ENCODE data around the gene TCEAL5. TPM values are rescaled to one million over a fixed set of nuclear protein-coding genes. Genes with fewer than 3 reads are reported as not detected.
"Not testable (repeated sequence)": the region's sequence is repeated elsewhere in the genome, so short reads cannot be mapped to it uniquely, and the experiment has no call there.

TCEAL5 gene, protein sequence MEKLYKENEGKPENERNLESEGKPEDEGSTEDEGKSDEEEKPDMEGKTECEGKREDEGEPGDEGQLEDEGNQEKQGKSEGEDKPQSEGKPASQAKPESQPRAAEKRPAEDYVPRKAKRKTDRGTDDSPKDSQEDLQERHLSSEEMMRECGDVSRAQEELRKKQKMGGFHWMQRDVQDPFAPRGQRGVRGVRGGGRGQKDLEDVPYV
- not detected for total RNA-seq
- long read RNA-seq: 0 reads

DNA sequence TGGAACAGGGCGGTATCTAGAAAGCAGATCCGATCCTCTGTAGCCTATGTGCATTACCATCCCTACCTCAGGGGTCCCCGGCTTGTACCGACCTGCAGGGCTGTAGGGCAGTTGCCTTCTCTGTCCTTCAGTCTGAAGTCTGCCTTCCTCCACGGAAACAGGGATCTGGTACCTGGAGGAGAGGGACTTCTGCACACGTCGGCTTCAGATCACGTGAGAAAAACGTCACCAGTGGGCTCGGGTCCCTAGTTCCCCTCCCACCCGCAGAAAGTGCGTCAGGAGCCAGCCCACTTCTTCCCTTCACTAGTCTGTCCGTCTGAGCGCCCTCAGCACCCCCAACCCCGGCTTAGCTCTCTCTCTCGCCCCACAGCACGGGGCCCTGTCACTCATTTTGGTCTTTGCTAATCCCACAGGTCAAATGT lies at the start of gene TCEAL5:
Gene TCEAL5, minus strand, starts transcription at position 170 of the 422 bp plus-strand sequence. CDS start 2,187 bp downstream, outside the sequence.
- Histone ChIP-seq H3K27me3 (peaks cover 0 to 6% of the 10 kb centered on the region in 2 donors), H3K9me3 (no peaks in the 10 kb centered on the region), H3K36me3 (no peaks in the 10 kb centered on the region), H3K4me1 (no peaks in the 10 kb centered on the region), H3K27ac (no peak within 1 kb of the TSS), H3K4me3 (no peak within 1 kb of the TSS)
- 11% methylated on average over 11 of the region's 17 CpGs for WGBS (ENCODE audit: insufficient coverage, low coverage, low lambda C conversion rate, missing lambda C conversion rate)
- intact Hi-C loops (cut with DNase I): no loop called here
- DNase-seq (no peak), ATAC-seq (no peak)
- TF ChIP-seq, protein P1, sequence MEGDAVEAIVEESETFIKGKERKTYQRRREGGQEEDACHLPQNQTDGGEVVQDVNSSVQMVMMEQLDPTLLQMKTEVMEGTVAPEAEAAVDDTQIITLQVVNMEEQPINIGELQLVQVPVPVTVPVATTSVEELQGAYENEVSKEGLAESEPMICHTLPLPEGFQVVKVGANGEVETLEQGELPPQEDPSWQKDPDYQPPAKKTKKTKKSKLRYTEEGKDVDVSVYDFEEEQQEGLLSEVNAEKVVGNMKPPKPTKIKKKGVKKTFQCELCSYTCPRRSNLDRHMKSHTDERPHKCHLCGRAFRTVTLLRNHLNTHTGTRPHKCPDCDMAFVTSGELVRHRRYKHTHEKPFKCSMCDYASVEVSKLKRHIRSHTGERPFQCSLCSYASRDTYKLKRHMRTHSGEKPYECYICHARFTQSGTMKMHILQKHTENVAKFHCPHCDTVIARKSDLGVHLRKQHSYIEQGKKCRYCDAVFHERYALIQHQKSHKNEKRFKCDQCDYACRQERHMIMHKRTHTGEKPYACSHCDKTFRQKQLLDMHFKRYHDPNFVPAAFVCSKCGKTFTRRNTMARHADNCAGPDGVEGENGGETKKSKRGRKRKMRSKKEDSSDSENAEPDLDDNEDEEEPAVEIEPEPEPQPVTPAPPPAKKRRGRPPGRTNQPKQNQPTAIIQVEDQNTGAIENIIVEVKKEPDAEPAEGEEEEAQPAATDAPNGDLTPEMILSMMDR (IDR thresholded peaks at IDR 0.05): no peak
- no peak for TF ChIP-seq POLR2A (IDR thresholded peaks at IDR 0.05)

DNA sequence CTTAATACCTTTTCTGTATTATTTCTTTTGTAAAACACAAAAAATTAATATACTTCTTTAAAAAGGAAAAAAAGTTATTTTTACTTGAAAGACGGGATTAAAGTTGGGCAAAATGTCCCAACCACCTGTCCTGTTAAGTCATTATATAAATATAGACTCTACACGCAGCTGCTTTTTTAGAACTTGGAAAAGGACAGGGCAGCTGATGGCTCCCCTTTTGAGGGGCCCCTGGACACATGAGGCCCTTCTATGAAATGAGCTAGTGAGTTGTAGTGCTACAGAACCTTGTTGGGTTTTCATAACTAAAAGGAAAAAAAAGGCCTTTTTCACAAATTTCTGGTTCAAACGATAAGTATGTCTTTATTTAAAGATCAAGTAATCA lies 34.8 kb upstream of the TCEAL5 start:
- H3K36me3 ChIP-seq: no peaks in the 10 kb centered on the region
- no peaks in the 10 kb centered on the region for H3K9me3 ChIP-seq
- intact Hi-C loops (cut with DNase I): no loop called here
- DNase-seq (no peak), ATAC-seq (no peak)
- TF ChIP-seq POLR2A (IDR thresholded peaks at IDR 0.05): no peak
- TF ChIP-seq, protein P1 (IDR thresholded peaks at IDR 0.05): no peak
- WGBS (ENCODE audit: insufficient coverage, low coverage, low lambda C conversion rate, missing lambda C conversion rate): 72% methylated on average over 3 of the region's 3 CpGs
- H3K27ac ChIP-seq: no peak overlapping the region
- peaks cover 0 to 3% of the 10 kb centered on the region in 2 donors for H3K27me3 ChIP-seq
- H3K4me1 ChIP-seq: no peaks in the 10 kb centered on the region
- no peak overlapping the region for H3K4me3 ChIP-seq

DNA sequence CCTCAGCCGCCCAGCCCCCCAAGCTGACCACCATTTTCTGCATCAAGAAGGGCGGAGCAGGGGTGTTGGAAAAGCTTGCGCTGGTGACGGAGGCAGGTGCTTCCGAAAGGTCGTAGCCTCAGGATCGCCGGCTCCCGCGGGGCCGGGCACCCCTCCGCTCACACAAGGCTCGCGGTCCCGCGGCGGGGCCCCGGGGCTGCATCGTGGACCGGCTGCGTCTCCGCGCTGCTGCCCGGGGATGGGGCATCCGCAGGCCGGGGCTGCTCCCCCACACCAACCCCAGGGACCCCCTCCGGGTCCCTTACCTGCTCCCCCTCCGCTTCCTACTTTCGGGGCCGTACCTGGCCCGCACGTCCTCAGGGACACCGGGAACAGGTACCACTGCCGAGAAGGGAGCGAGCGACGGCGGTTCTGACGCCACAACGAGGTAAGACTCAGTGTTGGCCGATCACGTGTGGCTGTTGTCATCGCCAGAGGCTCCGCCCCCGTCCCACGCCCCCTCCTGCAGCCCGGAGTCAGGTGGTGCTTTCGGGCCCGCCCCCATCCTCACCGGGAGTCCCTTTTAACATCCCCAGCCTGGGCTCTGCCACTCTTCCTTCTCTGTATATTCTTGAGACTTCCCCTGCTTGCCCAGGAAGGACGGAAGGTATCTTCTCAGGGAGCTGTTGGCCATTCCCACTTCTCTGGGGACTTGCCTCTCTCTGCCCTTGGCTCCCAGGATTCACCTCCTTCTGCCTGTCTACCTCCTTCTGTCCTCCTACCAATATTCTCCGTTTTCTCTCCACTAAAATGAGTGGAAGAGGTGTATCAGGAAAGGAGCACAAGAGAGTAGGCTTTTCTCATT lies 34.2 kb upstream of the TCEAL5 start, which contains the start of gene BEX2:
Gene BEX2, minus strand, starts transcription at position 436 of the 844 bp plus-strand sequence. CDS start 1,014 bp downstream, outside the sequence.
- 48% methylated on average over 2 of the region's 52 CpGs for WGBS (ENCODE audit: insufficient coverage, low coverage, low lambda C conversion rate, missing lambda C conversion rate)
- no peaks in the 10 kb centered on the region for H3K36me3 ChIP-seq
- H3K27ac ChIP-seq: no peak within 1 kb of the TSS
- no peaks in the 10 kb centered on the region for H3K4me1 ChIP-seq
- DNase-seq (peak; percentile 40 to 72 (median 61)), ATAC-seq (peak; percentile 82 to 96 (median 90))
- peaks cover 0 to 3% of the 10 kb centered on the region in 2 donors for H3K27me3 ChIP-seq
- no peaks in the 10 kb centered on the region for H3K9me3 ChIP-seq
- TF ChIP-seq, protein P1 (IDR thresholded peaks at IDR 0.05): no peak
- TF ChIP-seq POLR2A (IDR thresholded peaks at IDR 0.05): no peak
- H3K4me3 ChIP-seq: peak within 1 kb of the TSS; percentile 22 to 48 (median 25)
- intact Hi-C loops (cut with DNase I): no loop called here

DNA sequence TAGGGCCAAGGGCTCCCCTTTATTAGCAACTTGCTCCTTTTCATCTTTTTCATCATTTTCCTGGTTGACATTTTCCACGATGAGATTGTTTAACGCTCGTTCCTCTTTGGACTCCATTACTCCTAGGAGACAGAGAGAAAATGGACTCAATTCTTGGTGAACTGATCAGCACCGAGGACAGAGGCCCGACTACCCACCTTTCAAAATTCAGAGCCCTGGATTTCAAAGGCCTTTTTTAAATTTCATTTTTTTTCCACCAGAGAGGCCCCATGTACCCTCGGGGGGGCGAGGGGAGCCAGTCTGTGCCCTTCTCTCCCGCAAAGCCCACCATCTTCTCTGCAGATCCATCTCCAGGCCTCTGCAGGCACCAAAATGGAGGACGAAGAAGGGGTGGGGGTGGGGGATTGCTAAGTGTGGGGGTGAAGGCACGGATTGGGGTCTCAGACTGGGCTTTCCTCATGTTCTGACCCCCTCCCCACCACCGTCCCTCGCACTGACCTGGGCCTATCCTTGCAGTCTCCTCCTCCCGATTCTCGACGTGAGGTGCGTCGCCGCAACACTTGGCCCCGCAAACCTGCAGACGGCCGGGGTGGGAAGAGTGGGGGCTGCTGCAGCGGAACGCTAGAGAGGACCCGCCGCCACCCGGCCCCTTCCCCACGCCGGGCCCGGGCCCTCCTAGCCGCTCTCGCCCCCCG lies 33.5 kb upstream of the TCEAL5 start:
- peak in 1 of 4 donors; percentile 11 for ATAC-seq
- H3K27me3 ChIP-seq: peaks cover 0 to 3% of the 10 kb centered on the region in 2 donors
- H3K36me3 ChIP-seq: no peaks in the 10 kb centered on the region
- no peak overlapping the region for H3K27ac ChIP-seq
- WGBS (ENCODE audit: insufficient coverage, low coverage, low lambda C conversion rate, missing lambda C conversion rate): 44% methylated on average over 28 of the region's 32 CpGs
- H3K4me1 ChIP-seq: no peaks in the 10 kb centered on the region
- DNase-seq: no peak
- TF ChIP-seq, protein P1 (IDR thresholded peaks at IDR 0.05): no peak
- TF ChIP-seq POLR2A (IDR thresholded peaks at IDR 0.05): no peak
- H3K9me3 ChIP-seq: no peaks in the 10 kb centered on the region
- intact Hi-C loops (cut with DNase I): no loop called here
- H3K4me3 ChIP-seq: peak overlapping the region; percentile 22 to 48 (median 25)

DNA sequence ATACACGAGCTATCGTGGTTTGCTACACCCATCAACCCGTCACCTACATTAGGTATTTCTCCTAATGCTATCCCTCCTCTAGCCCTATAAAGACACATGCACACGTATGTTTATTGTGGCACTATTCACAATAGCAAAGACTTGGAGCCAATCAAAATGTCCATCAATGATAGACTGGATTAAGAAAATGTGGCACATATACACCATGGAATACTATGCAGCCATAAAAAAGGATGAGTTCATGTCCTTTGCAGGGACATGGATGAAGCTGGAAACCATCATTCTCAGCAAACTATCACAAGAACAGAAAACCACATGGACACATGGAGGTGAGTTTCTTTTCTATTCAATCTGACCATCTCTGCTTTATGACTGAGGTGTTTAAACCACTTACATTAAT lies 29.1 kb upstream of the TCEAL5 start:
- H3K36me3 ChIP-seq; H3K27me3 ChIP-seq; H3K9me3 ChIP-seq; intact Hi-C loops (cut with DNase I); H3K4me3 ChIP-seq; DNase-seq; ATAC-seq; H3K4me1 ChIP-seq; H3K27ac ChIP-seq: not testable (repeated sequence)
- 49% methylated on average over 4 of the region's 4 CpGs for WGBS (ENCODE audit: insufficient coverage, low coverage, low lambda C conversion rate, missing lambda C conversion rate)
